Urinary bladder (tissue), 4 donors: Measurements from ENCODE around the gene GUCY2F. TPM values are rescaled to one million over a fixed set of nuclear protein-coding genes. Genes with fewer than 3 reads are reported as not detected.

Experiments
- DNase-seq: peaks from one replicate; pipeline ENCODE4 v3.0.0-alpha.2; 2015; ENCODE audit errors: extremely low spot score
- H3K27ac ChIP-seq: one replicate; pipeline ENCODE4 v1.5.1; 2013; ENCODE audit warnings: low read depth, mild to moderate bottlenecking, moderate library complexity
- H3K36me3 ChIP-seq: one replicate; pipeline ENCODE4 v1.6.1; 2013; ENCODE audit warnings: mild to moderate bottlenecking, moderate library complexity; ENCODE audit not compliant: insufficient read depth
- H3K4me1 ChIP-seq: one replicate; pipeline ENCODE4 v1.6.1; 2013; ENCODE audit warnings: mild to moderate bottlenecking, moderate library complexity; ENCODE audit not compliant: insufficient read depth
- H3K4me3 ChIP-seq: one replicate; pipeline ENCODE4 v1.5.1; 2013; ENCODE audit warnings: low read depth, low read length
- WGBS: extraction: QIAGEN DNeasy Blood & Tissue Kit; methylation state at CpG from one replicate; pipeline ENCODE4 v1.1.7; 2013; 5-methylcytosine and 5-hydroxymethylcytosine counted together
- polyA plus RNA-seq: library from polyadenylated mRNA; stranded (reverse); fragments of 200-250 nt; gene quantifications from one replicate; pipeline ENCODE4 v1.2.3, GENCODE V29; 2013
- total RNA-seq: library from RNA; depleted of rRNA; stranded (reverse); fragments of >200 nt; gene quantifications from one replicate; pipeline ENCODE4 v1.2.3, GENCODE V29; 2014
- donor health status: healthy with polysubstance abuse.
- donor health status: healthy.

GUCY2F gene
- total and polyA plus RNA-seq, 2 donors, result not detected

DNA sequence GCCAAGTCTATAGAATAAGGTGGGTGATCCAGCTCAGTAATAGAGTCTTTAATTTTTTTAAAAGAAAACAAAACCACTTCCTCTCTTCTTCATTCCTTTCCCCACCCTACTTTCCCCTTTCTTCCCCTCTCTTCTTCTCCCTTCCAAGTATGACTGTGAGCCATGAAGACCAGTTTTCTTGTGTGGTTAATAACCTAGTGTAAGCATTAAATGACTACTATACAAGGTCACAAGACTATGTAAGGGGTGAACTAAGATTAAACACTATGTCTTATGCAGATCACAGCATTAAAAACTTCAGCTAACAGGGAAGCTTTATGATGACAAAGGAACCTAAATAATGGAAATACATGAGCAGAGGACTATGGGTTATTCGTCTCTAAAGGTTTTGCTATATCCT lies 135.4 kb downstream of the GUCY2F start:
- WGBS, result 94% methylated on average over 1 of the region's 1 CpG
- no peaks in the 10 kb centered on the region for H3K4me1 ChIP-seq

DNA sequence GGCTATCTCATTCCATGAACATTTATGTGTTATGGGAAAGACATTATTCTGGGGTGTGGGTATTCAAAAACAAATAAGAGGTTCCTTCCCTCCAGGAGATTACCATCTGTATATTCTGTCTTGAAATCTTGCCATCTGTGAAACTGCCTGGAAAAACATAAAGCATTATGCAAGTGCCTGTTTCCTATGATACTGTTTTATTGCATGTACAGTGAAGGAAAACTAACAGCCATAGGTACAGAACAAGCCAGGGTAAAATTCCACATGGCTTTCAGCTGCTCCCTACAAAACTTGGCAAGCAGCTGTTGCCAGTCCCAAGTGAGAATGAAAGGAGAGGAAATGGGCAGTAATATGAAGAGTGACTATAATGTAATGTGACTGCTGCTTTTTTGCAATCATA lies 136.0 kb downstream of the GUCY2F start:
- Histone ChIP-seq H3K27ac (no peak overlapping the region), H3K4me3 (no peak overlapping the region), H3K4me1 (no peaks in the 10 kb centered on the region), H3K36me3 (no peaks in the 10 kb centered on the region)
- DNase-seq, result no peak

More for the DNA sequence above, 135.4 kb downstream of the GUCY2F start:
- DNase-seq, result no peak
- no peak overlapping the region for H3K27ac ChIP-seq
- H3K4me3 ChIP-seq, result no peak overlapping the region
- H3K36me3 ChIP-seq, result no peaks in the 10 kb centered on the region

DNA sequence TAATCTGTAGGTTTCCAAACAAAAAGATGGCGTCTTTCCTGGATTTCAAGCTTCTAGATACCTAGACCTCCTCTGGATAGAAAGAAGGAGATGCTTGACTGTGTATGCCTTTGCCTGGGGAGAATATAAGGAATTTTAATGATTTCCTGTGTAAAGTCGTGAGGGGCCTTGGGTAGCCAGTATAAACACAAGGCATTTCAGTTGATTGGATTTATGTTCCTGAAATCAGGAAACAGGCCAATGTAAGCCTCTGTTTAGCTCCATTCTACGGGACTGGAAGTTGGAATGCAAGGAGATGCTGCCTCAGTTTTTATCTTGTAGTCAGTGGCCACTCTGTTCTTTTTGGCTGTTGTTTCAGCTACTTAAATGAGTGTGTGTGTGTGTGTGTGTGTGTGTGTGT lies 137.2 kb downstream of the GUCY2F start:
- Histone ChIP-seq H3K4me1 (no peaks in the 10 kb centered on the region), H3K36me3 (no peaks in the 10 kb centered on the region), H3K4me3 (no peak overlapping the region), H3K27ac (no peak overlapping the region)
- WGBS, result 58% methylated on average over 3 of the region's 3 CpGs
- no peak for DNase-seq

DNA sequence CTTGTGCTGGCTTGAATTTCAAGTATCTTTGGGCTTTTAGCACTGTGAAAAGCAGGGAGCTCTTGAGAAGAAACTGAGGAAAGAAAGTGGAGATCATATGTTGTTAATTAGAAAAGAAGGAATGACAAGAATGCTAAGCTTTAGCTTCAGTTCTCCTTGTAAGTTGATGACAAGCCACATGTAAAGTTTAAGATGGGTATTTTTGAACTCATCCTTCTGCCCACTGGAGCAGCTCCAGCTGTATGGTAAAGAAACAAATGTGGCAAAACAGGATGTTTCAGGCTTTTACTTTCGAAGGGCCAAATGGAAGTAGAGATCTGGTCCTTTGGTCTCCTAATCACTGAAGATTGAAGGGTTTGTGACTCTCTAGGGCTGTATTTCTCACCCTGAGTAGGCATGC lies 137.8 kb downstream of the GUCY2F start:
- no peak for DNase-seq
- H3K36me3 ChIP-seq, result no peaks in the 10 kb centered on the region
- no peak overlapping the region for H3K4me3 ChIP-seq
- H3K4me1 ChIP-seq, result no peaks in the 10 kb centered on the region
- WGBS, result 53% methylated on average over 1 of the region's 1 CpG
- H3K27ac ChIP-seq, result no peak overlapping the region

DNA sequence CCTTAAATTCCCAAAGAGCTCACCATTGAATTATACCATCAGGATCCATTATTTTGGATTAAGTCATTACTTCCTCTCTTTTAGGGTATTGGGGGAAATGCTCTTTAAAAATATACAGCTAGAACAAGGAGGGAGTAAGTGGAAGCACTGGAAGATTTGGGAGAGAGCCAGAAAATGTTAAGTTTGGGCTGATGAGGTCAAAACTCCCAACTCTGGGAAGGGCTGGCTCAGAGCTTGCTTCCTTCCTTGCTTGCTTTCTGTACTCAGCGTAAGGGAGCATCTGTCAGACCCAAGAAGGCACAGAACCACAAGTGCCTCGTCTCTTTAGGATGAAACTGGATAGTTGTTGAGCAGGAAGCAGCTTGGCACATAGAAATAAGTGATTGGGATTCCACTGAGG lies 138.2 kb downstream of the GUCY2F start:
- no peaks in the 10 kb centered on the region for H3K4me1 ChIP-seq
- H3K36me3 ChIP-seq, result no peaks in the 10 kb centered on the region
- 52% methylated on average over 2 of the region's 2 CpGs for WGBS
- no peak overlapping the region for H3K4me3 ChIP-seq
- no peak overlapping the region for H3K27ac ChIP-seq
- no peak for DNase-seq

DNA sequence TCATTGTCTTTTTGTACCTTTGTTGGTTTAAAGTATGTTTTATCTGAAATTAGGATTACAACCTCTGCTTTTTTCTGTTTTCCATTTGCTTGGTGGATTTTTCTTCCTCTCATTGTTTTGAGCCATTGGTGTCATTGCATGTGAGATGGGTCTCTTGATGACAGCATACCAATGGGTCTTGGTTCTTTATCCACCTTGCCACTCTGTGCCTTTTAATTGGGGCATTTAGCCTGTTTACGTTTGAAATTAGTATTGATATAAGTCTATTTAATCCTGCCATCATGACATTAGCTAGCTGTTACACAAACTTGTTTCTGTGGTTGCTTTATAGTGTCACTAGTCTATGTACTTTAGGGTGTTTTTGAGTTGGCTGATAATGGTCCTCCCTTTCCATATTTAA lies 145.7 kb downstream of the GUCY2F start:
- Histone ChIP-seq H3K36me3 (no peaks in the 10 kb centered on the region), H3K27ac (no peak overlapping the region), H3K4me3 (no peak overlapping the region), H3K4me1 (no peaks in the 10 kb centered on the region)
- no peak for DNase-seq
- 76% methylated on average over 1 of the region's 1 CpG for WGBS

DNA sequence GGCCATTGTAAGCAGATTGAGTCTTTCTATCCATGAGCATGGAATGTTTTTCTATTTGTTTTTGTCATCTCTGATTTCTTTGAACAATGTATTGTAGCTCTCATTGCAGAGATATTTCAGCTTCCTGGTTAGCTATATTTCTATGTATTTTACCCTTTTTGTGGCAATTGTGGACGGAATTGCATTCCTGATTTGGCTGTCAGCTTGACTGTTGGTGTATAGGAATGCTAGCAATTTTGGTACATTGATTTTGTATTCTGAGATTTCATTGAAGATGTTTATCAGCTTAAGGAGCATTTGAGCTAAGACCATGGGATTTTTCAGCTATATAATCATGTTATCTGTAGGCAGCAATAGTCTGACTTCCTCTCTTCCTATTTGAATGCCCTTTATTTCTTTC lies 154.6 kb downstream of the GUCY2F start:
- Histone ChIP-seq H3K36me3 (no peaks in the 10 kb centered on the region), H3K4me1 (no peaks in the 10 kb centered on the region), H3K27ac (no peak overlapping the region), H3K4me3 (no peak overlapping the region)
- 49% methylated on average over 1 of the region's 1 CpG for WGBS
- no peak for DNase-seq

Other genes with a start within 250 kb of the GUCY2F start
- gene NXT2, start 54.8 kb upstream of the GUCY2F start, total RNA-seq, result 23.4 TPM
- 6.1 TPM for gene NXT2, start 54.8 kb upstream of the GUCY2F start, polyA plus RNA-seq
- gene KCNE5, start 143.1 kb upstream of the GUCY2F start, total RNA-seq, result 1.5 TPM
- gene KCNE5, start 143.1 kb upstream of the GUCY2F start, polyA plus RNA-seq, result 0.22 TPM